DND-41 (cell line): ENCODE measurements around the gene PERP.

Experiments
- ATAC-seq: fragments of 200-7000 bp; cut with Tn5 transposase; 3 replicates; pipeline ENCODE4 v1.9.1; 2021; ENCODE audit warnings: low read depth; ENCODE audit not compliant: insufficient read depth
- DNase-seq: peaks from one replicate; pipeline ENCODE4 v3.0.0-alpha.2; 2020
- H2AFZ ChIP-seq: 2 replicates; pipeline ENCODE4 v1.6.0; 2012; ENCODE audit warnings: low read depth, low read length
- H3K27ac ChIP-seq: 2 replicates; pipeline ENCODE4 v1.5.1; 2012; ENCODE audit warnings: low read length, inconsistent platforms
- H3K27me3 ChIP-seq: fragments of 200-600 bp; sonication (generic); 2 replicates; pipeline ENCODE4 v1.6.0; 2012; ENCODE audit warnings: low read length, mild to moderate bottlenecking, inconsistent platforms; ENCODE audit not compliant: insufficient read depth, poor library complexity
- H3K36me3 ChIP-seq: 2 replicates; pipeline ENCODE4 v1.5.1; 2012; ENCODE audit warnings: low read length, inconsistent platforms; ENCODE audit not compliant: insufficient read depth
- H3K4me1 ChIP-seq: 2 replicates; pipeline ENCODE4 v1.5.1; 2012; ENCODE audit warnings: mild to moderate bottlenecking, low read length; ENCODE audit not compliant: insufficient read depth
- H3K4me2 ChIP-seq: 2 replicates; pipeline ENCODE4 v1.6.0; 2012; ENCODE audit warnings: mild to moderate bottlenecking, moderate library complexity, low read length, inconsistent platforms; ENCODE audit not compliant: insufficient read depth
- H3K4me3 ChIP-seq, 2 experiments: fragments of 200-600 bp in 1 of 2; shearing (Covaris generic) in 1 of 2; 2 replicates each; pipeline ENCODE4 v1.5.1; 2012 to 2016; ENCODE audit warnings: inconsistent platforms in 2 of 2, low read length in 2 of 2, mild to moderate bottlenecking in 2 of 2, low read depth in 1 of 2, moderate library complexity in 1 of 2
- H3K79me2 ChIP-seq: 2 replicates; pipeline ENCODE4 v1.6.0; 2012; ENCODE audit warnings: low read length, inconsistent platforms; ENCODE audit not compliant: insufficient read depth
- H3K9ac ChIP-seq: 2 replicates; pipeline ENCODE4 v1.6.0; 2012; ENCODE audit warnings: low read depth, mild to moderate bottlenecking, inconsistent platforms, low read length, moderate library complexity
- H3K9me3 ChIP-seq: 2 replicates; pipeline ENCODE4 v1.5.1; 2012; ENCODE audit warnings: low read length, moderate library complexity, mild to moderate bottlenecking, inconsistent platforms; ENCODE audit not compliant: insufficient read depth, severe bottlenecking
- H4K20me1 ChIP-seq: 2 replicates; pipeline ENCODE4 v1.6.0; 2012; ENCODE audit warnings: low read length; ENCODE audit not compliant: insufficient read depth
- EZH2 ChIP-seq: IDR thresholded peaks from 3 replicates; pipeline ENCODE4 v1.6.1; 2012; ENCODE audit warnings: borderline replicate concordance, low read depth, mild to moderate bottlenecking, moderate library complexity, low read length, inconsistent platforms; ENCODE audit not compliant: severe bottlenecking
- TF ChIP-seq, protein P1 (sequence below): IDR thresholded peaks from 2 replicates; pipeline ENCODE4 v1.5.1; 2012; ENCODE audit warnings: borderline replicate concordance, low read length, moderate library complexity, mild to moderate bottlenecking; ENCODE audit not compliant: poor library complexity, severe bottlenecking; ENCODE audit errors: extremely low read depth

The PERP gene

DNA sequence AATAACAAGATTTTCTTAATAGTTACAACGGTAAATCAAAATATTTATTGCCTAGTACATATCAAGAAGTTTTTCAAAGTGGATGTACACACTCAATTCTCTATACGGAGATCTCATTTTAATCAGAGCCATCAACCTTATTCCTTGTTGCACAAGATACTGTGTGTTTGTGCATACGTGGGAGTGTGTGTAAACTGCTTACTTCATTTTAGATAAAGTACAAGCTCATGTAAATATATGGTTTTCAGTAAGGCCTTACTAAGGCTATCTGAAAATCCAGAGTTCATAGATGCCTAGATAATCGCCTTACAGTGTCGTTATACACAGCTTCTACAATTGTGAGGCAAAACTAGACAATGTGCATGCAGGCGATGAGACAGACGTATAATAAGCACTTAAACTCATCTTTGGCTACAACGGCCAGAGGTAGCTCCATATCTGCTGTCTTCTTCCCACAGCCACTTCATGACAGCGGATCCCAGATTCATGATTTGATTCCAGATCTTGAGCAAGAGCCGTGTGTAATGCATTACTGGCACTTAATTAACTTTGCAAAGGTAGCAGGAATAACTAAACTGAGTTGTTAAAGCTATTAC, 2.5 kb downstream of the PERP start:
- peaks cover 18% of the 10 kb centered on the region for H3K27me3 ChIP-seq
- no peaks in the 10 kb centered on the region for H3K9me3 ChIP-seq
- no peak overlapping the region for H3K9ac ChIP-seq
- no peak overlapping the region for H3K4me3 ChIP-seq
- no peaks in the 10 kb centered on the region for H4K20me1 ChIP-seq
- no peaks in the 10 kb centered on the region for H3K4me1 ChIP-seq
- no peaks in the 10 kb centered on the region for H3K36me3 ChIP-seq
- H2AFZ ChIP-seq = no peak overlapping the region
- no peak overlapping the region for H3K27ac ChIP-seq
- no peak for ATAC-seq
- H3K79me2 ChIP-seq = no peaks in the 10 kb centered on the region
- no peak overlapping the region for H3K4me2 ChIP-seq
- no peak for DNase-seq
- TF ChIP-seq EZH2 = no peak
- TF ChIP-seq, protein P1, sequence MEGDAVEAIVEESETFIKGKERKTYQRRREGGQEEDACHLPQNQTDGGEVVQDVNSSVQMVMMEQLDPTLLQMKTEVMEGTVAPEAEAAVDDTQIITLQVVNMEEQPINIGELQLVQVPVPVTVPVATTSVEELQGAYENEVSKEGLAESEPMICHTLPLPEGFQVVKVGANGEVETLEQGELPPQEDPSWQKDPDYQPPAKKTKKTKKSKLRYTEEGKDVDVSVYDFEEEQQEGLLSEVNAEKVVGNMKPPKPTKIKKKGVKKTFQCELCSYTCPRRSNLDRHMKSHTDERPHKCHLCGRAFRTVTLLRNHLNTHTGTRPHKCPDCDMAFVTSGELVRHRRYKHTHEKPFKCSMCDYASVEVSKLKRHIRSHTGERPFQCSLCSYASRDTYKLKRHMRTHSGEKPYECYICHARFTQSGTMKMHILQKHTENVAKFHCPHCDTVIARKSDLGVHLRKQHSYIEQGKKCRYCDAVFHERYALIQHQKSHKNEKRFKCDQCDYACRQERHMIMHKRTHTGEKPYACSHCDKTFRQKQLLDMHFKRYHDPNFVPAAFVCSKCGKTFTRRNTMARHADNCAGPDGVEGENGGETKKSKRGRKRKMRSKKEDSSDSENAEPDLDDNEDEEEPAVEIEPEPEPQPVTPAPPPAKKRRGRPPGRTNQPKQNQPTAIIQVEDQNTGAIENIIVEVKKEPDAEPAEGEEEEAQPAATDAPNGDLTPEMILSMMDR = no peak

DNA sequence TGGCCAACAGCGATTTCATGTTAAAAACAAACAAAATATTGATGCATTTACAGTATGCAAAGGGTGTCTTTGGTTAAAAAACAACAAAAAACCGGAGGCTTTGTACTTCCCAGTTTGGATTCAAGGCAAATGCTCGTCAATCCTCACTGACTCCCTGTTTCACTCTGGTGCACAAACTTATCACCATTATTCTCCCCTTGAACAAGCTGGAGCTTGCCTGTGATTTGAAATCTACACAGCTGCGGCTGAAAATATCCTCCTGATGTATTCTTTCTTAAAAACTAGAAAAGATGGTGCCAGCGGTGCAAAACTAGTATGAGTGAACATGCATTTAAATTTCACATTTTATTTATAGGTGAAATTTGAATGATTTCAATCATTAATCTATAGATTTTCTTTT, 3.3 kb downstream of the PERP start:
- H3K4me1 ChIP-seq = no peaks in the 10 kb centered on the region
- H3K27ac ChIP-seq = no peak overlapping the region
- no peak overlapping the region for H3K4me3 ChIP-seq
- H3K36me3 ChIP-seq = no peaks in the 10 kb centered on the region
- H3K79me2 ChIP-seq = no peaks in the 10 kb centered on the region
- DNase-seq (no peak), ATAC-seq (no peak)
- H3K9ac ChIP-seq = no peak overlapping the region
- TF ChIP-seq, protein P1 = no peak
- no peaks in the 10 kb centered on the region for H3K9me3 ChIP-seq
- no peaks in the 10 kb centered on the region for H4K20me1 ChIP-seq
- H3K4me2 ChIP-seq = no peak overlapping the region
- H3K27me3 ChIP-seq = peaks cover 20% of the 10 kb centered on the region
- H2AFZ ChIP-seq = no peak overlapping the region

DNA sequence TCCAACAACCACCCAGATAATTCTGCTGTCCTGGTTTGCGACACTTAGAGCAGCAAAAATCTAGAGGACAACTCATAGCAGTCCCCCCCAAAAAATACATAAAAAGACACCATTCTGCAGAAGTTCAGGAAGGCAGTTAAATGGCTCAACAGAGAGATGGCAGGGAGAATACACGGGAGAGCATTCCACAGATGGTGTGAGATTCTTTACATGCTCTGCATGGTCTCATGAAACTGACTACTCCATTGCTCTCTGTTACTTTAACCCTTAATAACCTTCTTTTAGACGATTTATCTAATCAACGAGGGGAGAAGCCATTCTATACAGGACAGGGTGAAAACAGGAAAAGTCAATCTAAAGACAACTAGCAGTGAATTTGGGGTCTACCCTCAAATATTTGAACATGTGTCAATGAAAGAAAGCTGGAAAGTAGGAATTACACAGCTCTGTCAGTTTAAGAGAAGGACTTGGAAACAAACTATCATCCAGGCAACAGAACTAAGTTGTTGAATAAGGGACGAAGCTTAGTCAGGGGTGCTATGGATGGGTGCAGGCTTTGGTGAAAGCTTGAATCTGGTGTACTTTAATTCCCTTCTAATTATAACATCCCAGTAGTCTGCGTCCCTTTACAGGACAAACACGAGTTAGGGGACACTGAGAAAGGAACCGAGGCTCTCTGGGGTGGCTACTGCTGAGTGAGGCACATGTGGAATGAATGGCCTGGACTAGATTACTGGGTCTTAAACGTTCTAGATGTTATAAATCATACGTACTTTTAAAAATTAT, 5.1 kb downstream of the PERP start:
- no peak overlapping the region for H3K27ac ChIP-seq
- H3K9ac ChIP-seq = no peak overlapping the region
- no peaks in the 10 kb centered on the region for H3K4me1 ChIP-seq
- no peaks in the 10 kb centered on the region for H4K20me1 ChIP-seq
- TF ChIP-seq, protein P1 = no peak
- TF ChIP-seq EZH2 = no peak
- H3K27me3 ChIP-seq = peaks cover 31% of the 10 kb centered on the region
- no peaks in the 10 kb centered on the region for H3K36me3 ChIP-seq
- no peak overlapping the region for H3K4me2 ChIP-seq
- ATAC-seq (no peak), DNase-seq (no peak)
- no peak overlapping the region for H3K4me3 ChIP-seq
- no peak overlapping the region for H2AFZ ChIP-seq
- no peaks in the 10 kb centered on the region for H3K9me3 ChIP-seq
- H3K79me2 ChIP-seq = no peaks in the 10 kb centered on the region
